ENCODE results near the gene ANKRD33B. TPM values are rescaled to one million over a fixed set of nuclear protein-coding genes. Genes with fewer than 3 reads are reported as not detected.

Gene ANKRD33B
- total RNA-seq, 2 experiments from 2014 or later, result 4.4 to 4.8 TPM

DNA sequence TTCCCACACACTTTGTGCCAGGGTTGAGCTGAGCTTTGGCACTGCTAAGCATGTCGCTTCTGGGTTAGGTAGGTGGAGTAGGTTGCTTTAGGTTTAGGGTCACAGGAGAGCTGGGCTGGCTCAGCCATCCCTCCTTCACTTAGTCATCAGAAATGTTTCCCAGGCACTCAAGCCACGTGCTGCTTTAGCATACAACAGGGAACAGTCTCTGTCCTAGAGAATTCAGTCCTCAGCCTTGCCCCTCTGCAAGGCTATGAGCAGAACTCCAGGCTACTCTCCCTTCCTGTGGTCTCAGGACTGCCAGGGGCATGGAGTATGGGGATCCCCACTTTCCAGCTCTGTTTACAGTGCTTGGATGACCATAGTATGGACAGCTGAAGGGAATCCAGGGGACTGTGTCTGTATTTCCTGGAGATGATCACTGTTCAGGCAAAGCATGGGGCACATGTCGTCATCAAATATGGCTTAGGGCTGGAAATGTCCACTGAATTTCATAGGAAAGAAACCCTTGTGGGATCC is 7.5 kb upstream of the ANKRD33B start:
- H3K4me1 Mint-ChIP-seq, result peaks cover 13% of the 10 kb centered on the region
- ATAC-seq (ENCODE audit: low read depth), result no peak
- POLR2A ChIA-PET, result no interaction called here
- no peak for DNase-seq
- H3K4me3 Mint-ChIP-seq, result no peak overlapping the region
- H3K27me3 Mint-ChIP-seq, result peaks cover 57% of the 10 kb centered on the region
- H3K27ac Mint-ChIP-seq, result no peak overlapping the region
- no peaks in the 10 kb centered on the region for H3K9me3 Mint-ChIP-seq
- no peaks in the 10 kb centered on the region for H3K36me3 Mint-ChIP-seq

GRCh38 chr5:10556893-10557746 is 6.8 kb upstream of the ANKRD33B start:
- peaks cover 14% of the 10 kb centered on the region for H3K4me1 Mint-ChIP-seq
- POLR2A ChIA-PET, result no interaction called here
- no peak overlapping the region for H3K4me3 Mint-ChIP-seq
- no peak overlapping the region for H3K27ac Mint-ChIP-seq
- H3K9me3 Mint-ChIP-seq, result no peaks in the 10 kb centered on the region
- ATAC-seq (ENCODE audit: low read depth) (no peak), DNase-seq (no peak)
- no peaks in the 10 kb centered on the region for H3K36me3 Mint-ChIP-seq
- peaks cover 62% of the 10 kb centered on the region for H3K27me3 Mint-ChIP-seq

DNA sequence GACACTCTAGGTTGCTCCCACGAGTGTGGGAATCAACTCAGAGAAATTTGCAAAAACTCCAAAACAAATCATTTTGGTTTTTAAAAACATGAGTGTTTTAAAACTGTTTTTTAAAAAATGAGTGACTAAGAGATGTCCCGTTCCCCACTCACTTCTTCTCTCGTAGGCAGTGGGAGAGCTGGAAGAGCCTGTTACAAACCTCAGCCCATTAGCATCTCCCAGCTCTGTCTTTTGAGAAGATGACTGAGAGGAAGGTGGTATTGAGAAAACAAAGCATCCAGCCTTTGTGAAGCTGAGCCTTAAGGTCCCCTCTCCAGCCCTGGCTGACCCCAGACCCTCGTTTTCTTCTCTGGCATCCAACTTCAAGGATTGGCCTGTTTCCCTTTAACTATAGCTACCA is 4.7 kb upstream of the ANKRD33B start:
- H3K27ac Mint-ChIP-seq, result no peak overlapping the region
- ATAC-seq (ENCODE audit: low read depth), result no peak
- H3K27me3 Mint-ChIP-seq, result peaks cover 55% of the 10 kb centered on the region
- H3K4me1 Mint-ChIP-seq, result peaks cover 6% of the 10 kb centered on the region
- H3K9me3 Mint-ChIP-seq, result no peaks in the 10 kb centered on the region
- POLR2A ChIA-PET, result no interaction called here
- H3K36me3 Mint-ChIP-seq, result no peaks in the 10 kb centered on the region
- H3K4me3 Mint-ChIP-seq, result no peak overlapping the region
- DNase-seq, result no peak

GRCh38 chr5:10559871-10560270 is 4.0 kb upstream of the ANKRD33B start:
- H3K27me3 Mint-ChIP-seq, result peaks cover 49% of the 10 kb centered on the region
- POLR2A ChIA-PET, result no interaction called here
- H3K4me3 Mint-ChIP-seq, result no peak overlapping the region

GRCh38 chr5:10562201-10563109 is 1.4 kb upstream of the ANKRD33B start:
- ATAC-seq (ENCODE audit: low read depth) (no peak), DNase-seq (no peak)
- POLR2A ChIA-PET, result no interaction called here
- Mint-ChIP-seq H3K4me3 (peak overlapping the region; percentile 44), H3K9me3 (no peaks in the 10 kb centered on the region), H3K4me1 (peaks cover 19% of the 10 kb centered on the region), H3K27ac (peak overlapping the region; percentile 56), H3K36me3 (no peaks in the 10 kb centered on the region), H3K27me3 (peaks cover 38% of the 10 kb centered on the region)

More at GRCh38 chr5:10559871-10560270, 4.0 kb upstream of the ANKRD33B start:
- ATAC-seq (ENCODE audit: low read depth), result no peak
- DNase-seq, result no peak
- no peaks in the 10 kb centered on the region for H3K9me3 Mint-ChIP-seq
- H3K36me3 Mint-ChIP-seq, result no peaks in the 10 kb centered on the region
- no peak overlapping the region for H3K27ac Mint-ChIP-seq
- H3K4me1 Mint-ChIP-seq, result peaks cover 4% of the 10 kb centered on the region

DNA sequence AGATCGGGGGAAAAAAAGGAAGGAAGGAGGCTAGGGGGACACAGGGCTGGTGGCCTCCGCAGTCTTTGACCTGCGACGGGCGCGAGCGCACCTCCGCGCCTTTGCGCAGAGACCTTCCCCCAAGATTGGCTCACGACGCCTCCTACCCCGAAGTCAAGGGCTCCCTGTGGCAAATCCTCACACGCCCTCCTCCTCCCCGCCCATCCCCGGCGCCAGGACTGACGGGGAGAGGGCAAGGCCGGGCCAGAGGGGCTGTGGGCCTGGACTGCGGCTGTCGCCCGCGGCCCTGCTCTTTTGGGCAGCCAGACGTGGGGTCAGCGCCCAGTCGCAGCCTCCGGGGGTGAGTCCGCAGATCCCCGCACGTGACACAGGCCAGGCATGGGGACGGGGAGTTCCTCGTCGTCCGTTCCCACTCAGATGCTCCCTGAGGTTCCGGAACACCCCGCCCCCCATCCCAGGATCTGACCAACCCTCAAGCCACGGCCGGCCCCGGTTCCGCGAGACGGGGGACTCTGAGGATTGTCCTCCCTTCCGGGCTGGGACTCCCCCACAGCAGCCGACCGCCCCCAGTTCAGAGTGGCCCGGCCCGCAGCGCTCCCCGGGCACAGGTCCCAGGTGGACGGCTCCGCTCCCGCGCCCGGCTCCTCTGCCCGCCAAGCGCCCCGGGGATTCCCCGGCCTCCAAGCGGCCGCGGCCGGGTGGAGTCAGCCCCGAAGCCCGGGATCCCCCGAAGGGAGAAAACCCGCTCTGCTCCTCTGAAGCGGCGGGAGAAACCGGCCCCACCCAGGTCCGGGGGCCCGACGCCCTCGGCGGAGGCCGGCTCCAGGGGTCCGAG is 543 bp upstream of the ANKRD33B start:
- POLR2A ChIA-PET, result interaction anchor here (0.8 to 1.4 kb wide), 3 partner anchors 12 to 313 kb away, joined by 3 to 4 read pairs (median 4); partner anchors contain the start of genes ATPSCKMT and CCT5
- Mint-ChIP-seq H3K36me3 (no peaks in the 10 kb centered on the region), H3K9me3 (no peaks in the 10 kb centered on the region), H3K27ac (no peak overlapping the region), H3K27me3 (peaks cover 34% of the 10 kb centered on the region), H3K4me3 (peak overlapping the region; percentile 60), H3K4me1 (peaks cover 20% of the 10 kb centered on the region)
- DNase-seq (no peak), ATAC-seq (ENCODE audit: low read depth) (peak; percentile 51)

DNA sequence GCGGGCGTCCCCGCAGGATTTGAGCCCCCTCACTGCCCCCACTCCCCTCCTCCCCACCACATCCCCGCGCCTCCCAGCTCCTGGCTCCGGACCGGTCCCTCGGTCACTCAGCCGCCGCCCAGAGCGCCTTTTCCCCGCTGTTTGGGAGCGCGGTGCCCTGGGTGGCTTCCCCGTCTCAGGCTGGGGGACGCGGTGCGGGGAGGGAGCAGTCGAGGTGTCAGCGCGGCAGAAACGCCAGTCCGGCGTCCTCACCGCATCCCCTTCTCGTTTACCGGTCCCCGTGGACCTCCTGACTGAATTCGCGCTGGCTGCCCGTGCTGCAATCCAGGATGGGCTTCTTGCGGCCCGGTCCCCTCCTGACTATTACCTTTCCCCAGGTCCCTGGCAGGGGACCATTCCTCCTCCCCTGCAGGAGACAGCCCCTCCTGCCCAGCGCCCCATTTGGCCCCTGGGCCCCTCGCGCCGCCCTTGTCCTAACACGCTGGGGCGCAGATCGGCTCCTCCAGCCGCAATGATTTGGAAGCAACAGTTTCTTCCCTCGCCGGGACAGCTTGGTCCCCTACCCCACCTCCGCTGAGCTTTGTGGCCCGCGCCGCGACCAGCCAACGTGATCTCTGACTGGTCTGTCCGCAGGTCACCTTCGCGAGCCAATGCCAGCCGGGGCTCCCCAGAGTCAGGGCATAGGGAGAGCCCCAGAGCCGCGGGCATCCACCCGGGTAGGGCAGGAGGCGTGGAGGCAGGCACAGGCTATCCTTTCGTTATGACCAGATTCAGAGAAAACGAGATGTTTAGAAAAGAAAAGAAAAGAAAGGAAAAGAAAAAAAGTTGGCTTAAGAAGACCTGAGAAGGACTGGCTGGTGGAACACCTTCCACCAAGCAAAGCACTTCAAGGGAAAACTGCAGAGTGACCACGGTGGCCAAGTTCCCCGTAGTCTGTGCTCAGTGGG is 1.2 kb downstream of the ANKRD33B start:
- Mint-ChIP-seq H3K27ac (peak overlapping the region; percentile 77), H3K4me1 (peaks cover 20% of the 10 kb centered on the region), H3K36me3 (no peaks in the 10 kb centered on the region), H3K27me3 (peaks cover 21% of the 10 kb centered on the region), H3K9me3 (no peaks in the 10 kb centered on the region), H3K4me3 (peak overlapping the region; percentile 86)
- no peak for ATAC-seq (ENCODE audit: low read depth)
- POLR2A ChIA-PET, result interaction anchor here (0.6 to 1.4 kb wide), 3 partner anchors 10 to 315 kb away, joined by 3 to 4 read pairs (median 3); partner anchors contain the start of genes ATPSCKMT and CCT5
- peak; percentile 53 for DNase-seq

GRCh38 chr5:10565785-10566542 is 2.1 kb downstream of the ANKRD33B start:
- POLR2A ChIA-PET, result no interaction called here
- peak overlapping the region; percentile 86 for H3K4me3 Mint-ChIP-seq
- no peaks in the 10 kb centered on the region for H3K9me3 Mint-ChIP-seq
- peaks cover 20% of the 10 kb centered on the region for H3K4me1 Mint-ChIP-seq
- no peak for ATAC-seq (ENCODE audit: low read depth)
- H3K36me3 Mint-ChIP-seq, result no peaks in the 10 kb centered on the region
- no peak overlapping the region for H3K27ac Mint-ChIP-seq
- no peak for DNase-seq
- H3K27me3 Mint-ChIP-seq, result peaks cover 13% of the 10 kb centered on the region

DNA sequence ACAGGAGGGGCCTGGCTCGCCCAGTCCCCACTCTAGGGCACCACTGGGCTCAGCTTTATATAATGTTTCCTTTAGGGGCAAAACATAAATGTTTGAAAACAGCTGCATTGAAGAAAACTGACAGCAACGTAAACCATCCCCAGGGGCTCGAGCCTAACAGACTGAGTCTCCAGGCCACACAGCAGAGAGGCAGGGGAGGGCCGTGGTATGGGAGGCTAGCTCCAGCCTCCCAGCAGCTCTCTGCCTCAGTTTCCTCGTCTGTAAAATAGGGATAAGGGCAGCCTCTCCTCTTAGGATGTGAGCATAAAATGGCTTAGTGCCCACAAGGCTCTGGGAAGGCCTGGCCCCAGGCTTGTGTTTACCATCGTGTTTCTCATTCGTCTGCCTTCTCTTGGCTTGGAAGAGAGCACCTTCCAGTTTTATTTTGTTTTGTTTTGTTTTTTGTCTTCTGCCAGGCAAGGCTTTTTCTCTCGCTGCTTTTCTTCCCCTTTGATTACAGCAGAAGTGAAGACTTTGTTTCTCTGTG is 2.7 kb downstream of the ANKRD33B start:
- Mint-ChIP-seq H3K4me3 (no peak overlapping the region), H3K27ac (no peak overlapping the region)
- POLR2A ChIA-PET, result no interaction called here

GRCh38 chr5:10567121-10567591 is 3.3 kb downstream of the ANKRD33B start:
- Mint-ChIP-seq H3K27ac (no peak overlapping the region), H3K4me1 (peaks cover 19% of the 10 kb centered on the region), H3K4me3 (no peak overlapping the region), H3K36me3 (no peaks in the 10 kb centered on the region), H3K9me3 (no peaks in the 10 kb centered on the region), H3K27me3 (peaks cover 3% of the 10 kb centered on the region)
- DNase-seq (no peak), ATAC-seq (ENCODE audit: low read depth) (no peak)
- POLR2A ChIA-PET, result no interaction called here

More for the DNA sequence above, 2.7 kb downstream of the ANKRD33B start:
- Mint-ChIP-seq H3K36me3 (no peaks in the 10 kb centered on the region), H3K4me1 (peaks cover 20% of the 10 kb centered on the region), H3K27me3 (peaks cover 8% of the 10 kb centered on the region), H3K9me3 (no peaks in the 10 kb centered on the region)
- ATAC-seq (ENCODE audit: low read depth) (no peak), DNase-seq (no peak)

DNA sequence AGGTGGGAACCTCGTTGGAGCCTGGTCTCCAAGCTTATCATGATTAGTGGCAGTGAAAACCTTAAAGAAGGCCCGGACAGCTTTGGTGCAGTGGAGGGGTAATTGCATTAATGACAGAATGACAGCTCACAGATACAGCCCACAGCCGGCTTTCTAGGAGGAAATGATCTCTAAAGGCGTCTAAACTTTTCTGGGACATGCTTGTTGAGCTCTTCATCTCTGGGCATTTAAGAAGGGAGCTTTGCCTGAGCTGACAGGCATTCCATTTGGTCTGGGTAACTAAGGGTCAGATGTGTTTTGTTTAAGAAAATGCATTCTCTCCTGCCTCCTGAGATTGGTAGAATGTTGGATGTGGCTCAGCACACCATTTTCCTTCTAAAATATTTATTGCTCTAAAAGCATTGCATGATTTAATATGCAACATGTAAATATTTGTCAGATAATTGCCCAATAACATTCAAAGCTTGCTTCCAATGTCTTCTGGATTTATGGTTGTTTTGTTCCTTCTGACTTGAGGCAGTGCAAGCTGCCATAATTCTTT is 4.0 kb downstream of the ANKRD33B start:
- POLR2A ChIA-PET, result no interaction called here
- Mint-ChIP-seq H3K36me3 (no peaks in the 10 kb centered on the region), H3K9me3 (no peaks in the 10 kb centered on the region), H3K27ac (no peak overlapping the region), H3K4me3 (no peak overlapping the region), H3K27me3 (peaks cover 2% of the 10 kb centered on the region), H3K4me1 (peaks cover 17% of the 10 kb centered on the region)
- ATAC-seq (ENCODE audit: low read depth) (no peak), DNase-seq (no peak)
